MM.1S (cell line): ENCODE results near the gene THAP12.

Experiments
- DNase-seq: peaks from one replicate; pipeline ENCODE4 v3.0.0-alpha.2; 2015
- H2AFZ ChIP-seq: fragments of 300-600 bp; sonication (generic); 2 replicates; pipeline ENCODE4 v1.6.0; 2016; ENCODE audit warnings: antibody characterized with exemption, low read length
- H3F3A ChIP-seq: fragments of 300-600 bp; sonication (generic); 2 replicates; pipeline ENCODE4 v1.6.1; 2016; ENCODE audit warnings: mild to moderate bottlenecking, antibody characterized with exemption, low read length, moderate library complexity, mixed read lengths; ENCODE audit not compliant: insufficient read depth
- H3K27ac ChIP-seq: fragments of 300-600 bp; sonication (generic); 2 replicates; pipeline ENCODE4 v1.5.1; 2016; ENCODE audit warnings: mild to moderate bottlenecking, low read length
- H3K27me3 ChIP-seq: fragments of 300-600 bp; sonication (generic); replicated peaks from 2 replicates; pipeline ENCODE4 v1.6.0; 2016; ENCODE audit warnings: low read length; ENCODE audit not compliant: insufficient read depth
- H3K36me3 ChIP-seq: fragments of 300-600 bp; sonication (generic); replicated peaks from 2 replicates; pipeline ENCODE4 v1.6.1; 2016; ENCODE audit warnings: mild to moderate bottlenecking, low read length, mixed read lengths; ENCODE audit not compliant: insufficient read depth
- H3K4me1 ChIP-seq: fragments of 300-600 bp; sonication (generic); 2 replicates; pipeline ENCODE4 v1.6.1; 2016; ENCODE audit warnings: low read length, mixed read lengths
- H3K4me2 ChIP-seq: fragments of 300-600 bp; sonication (generic); 2 replicates; pipeline ENCODE4 v1.6.0; 2016; ENCODE audit warnings: low read depth, low read length
- H3K4me3 ChIP-seq: fragments of 300-600 bp; sonication (generic); 2 replicates; pipeline ENCODE4 v1.5.1; 2016; ENCODE audit warnings: low read length, mixed read lengths
- H3K79me2 ChIP-seq: fragments of 300-600 bp; sonication (generic); 2 replicates; pipeline ENCODE4 v1.6.1; 2016; ENCODE audit warnings: mixed run types, low read length, mixed read lengths
- H3K9ac ChIP-seq: fragments of 300-600 bp; sonication (generic); 2 replicates; pipeline ENCODE4 v1.6.1; 2016; ENCODE audit warnings: low read length, mixed read lengths
- H3K9me2 ChIP-seq: fragments of 300-600 bp; sonication (generic); replicated peaks from 2 replicates; pipeline ENCODE4 v1.6.1; 2016; ENCODE audit warnings: mild to moderate bottlenecking, low read length, mixed read lengths; ENCODE audit not compliant: insufficient read depth
- H3K9me3 ChIP-seq: fragments of 300-600 bp; sonication (generic); replicated peaks from 2 replicates; pipeline ENCODE4 v1.6.1; 2016; ENCODE audit warnings: mild to moderate bottlenecking, low read length, mixed read lengths; ENCODE audit not compliant: insufficient read depth
- H4K20me1 ChIP-seq: fragments of 300-600 bp; sonication (generic); 2 replicates; pipeline ENCODE4 v1.6.1; 2016; ENCODE audit warnings: mild to moderate bottlenecking, low read length, moderate library complexity, mixed read lengths; ENCODE audit not compliant: insufficient read depth
- CTCF ChIP-seq: fragments of 300-600 bp; sonication (generic); IDR thresholded peaks from 2 replicates; pipeline ENCODE4 v1.5.1; 2016; ENCODE audit warnings: antibody characterized with exemption, low read length, mixed read lengths
- EZH2 ChIP-seq: fragments of 300-600 bp; sonication (generic); optimal IDR thresholded peaks from 2 replicates; pipeline ENCODE3; 2017; ENCODE audit warnings: low read depth, mild to moderate bottlenecking, antibody characterized with exemption, low read length, mixed read lengths
- EZH2phosphoT487 ChIP-seq: fragments of 300-600 bp; sonication (generic); IDR thresholded peaks from 2 replicates; pipeline ENCODE4 v1.6.1; 2018; ENCODE audit warnings: antibody characterized with exemption, low read length

The THAP12 gene

GRCh38 chr11:76329084-76329648 is 51.8 kb downstream of the THAP12 start:
- no peaks in the 10 kb centered on the region for H3K36me3 ChIP-seq
- no peaks in the 10 kb centered on the region for H4K20me1 ChIP-seq
- H3K4me2 ChIP-seq, result no peak overlapping the region
- H3K27ac ChIP-seq, result no peak overlapping the region
- no peaks in the 10 kb centered on the region for H3K4me1 ChIP-seq
- H3K9me3 ChIP-seq, result no peaks in the 10 kb centered on the region
- no peak overlapping the region for H3K9ac ChIP-seq
- H3K27me3 ChIP-seq, result no peaks in the 10 kb centered on the region
- H2AFZ ChIP-seq, result no peak overlapping the region
- H3K4me3 ChIP-seq, result no peak overlapping the region
- DNase-seq, result no peak
- H3F3A ChIP-seq, result no peaks in the 10 kb centered on the region
- no peak for TF ChIP-seq EZH2
- TF ChIP-seq CTCF, result no peak
- TF ChIP-seq EZH2phosphoT487, result no peak
- no peaks in the 10 kb centered on the region for H3K9me2 ChIP-seq
- H3K79me2 ChIP-seq, result no peaks in the 10 kb centered on the region

DNA sequence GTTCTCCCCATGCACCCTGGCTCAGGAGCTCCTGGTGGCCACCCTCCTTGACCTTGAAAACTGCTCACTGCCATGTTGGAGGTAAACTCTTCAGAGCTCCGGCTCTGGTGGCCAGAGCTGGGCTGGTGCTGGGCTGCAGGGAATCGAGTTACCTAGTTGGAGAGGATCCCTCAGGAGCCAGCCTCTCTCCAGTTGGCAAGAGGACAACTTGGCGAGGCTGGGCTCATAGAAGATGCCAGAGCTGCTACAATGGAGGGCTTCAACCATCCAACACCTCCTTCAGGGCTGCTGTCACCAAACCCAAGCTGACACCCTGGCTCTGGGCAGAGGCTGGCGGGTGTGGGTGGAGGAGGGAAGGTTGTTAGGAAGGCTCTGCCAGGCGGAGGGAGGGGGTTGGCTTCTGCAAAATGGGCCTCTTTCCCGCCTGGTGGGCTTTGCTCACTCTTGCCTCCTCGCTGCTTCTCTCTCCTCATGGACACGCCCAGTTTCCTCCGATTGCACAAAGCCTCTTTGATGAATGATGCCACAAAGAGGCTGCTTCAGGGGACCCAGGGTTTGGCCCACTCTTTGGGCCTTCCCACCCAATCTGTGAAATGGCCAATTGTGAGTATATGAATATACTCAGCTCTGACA is 53.1 kb downstream of the THAP12 start:
- Histone ChIP-seq H3K4me3 (no peak overlapping the region), H3K27me3 (no peaks in the 10 kb centered on the region), H3K36me3 (no peaks in the 10 kb centered on the region), H3F3A (no peaks in the 10 kb centered on the region), H3K79me2 (no peaks in the 10 kb centered on the region), H3K9me3 (no peaks in the 10 kb centered on the region), H3K4me2 (no peak overlapping the region), H3K27ac (no peak overlapping the region), H3K9me2 (no peaks in the 10 kb centered on the region), H3K9ac (no peak overlapping the region), H4K20me1 (no peaks in the 10 kb centered on the region), H2AFZ (no peak overlapping the region), H3K4me1 (no peaks in the 10 kb centered on the region)
- TF ChIP-seq EZH2 (no peak), EZH2phosphoT487 (no peak), CTCF (no peak)
- no peak for DNase-seq

DNA sequence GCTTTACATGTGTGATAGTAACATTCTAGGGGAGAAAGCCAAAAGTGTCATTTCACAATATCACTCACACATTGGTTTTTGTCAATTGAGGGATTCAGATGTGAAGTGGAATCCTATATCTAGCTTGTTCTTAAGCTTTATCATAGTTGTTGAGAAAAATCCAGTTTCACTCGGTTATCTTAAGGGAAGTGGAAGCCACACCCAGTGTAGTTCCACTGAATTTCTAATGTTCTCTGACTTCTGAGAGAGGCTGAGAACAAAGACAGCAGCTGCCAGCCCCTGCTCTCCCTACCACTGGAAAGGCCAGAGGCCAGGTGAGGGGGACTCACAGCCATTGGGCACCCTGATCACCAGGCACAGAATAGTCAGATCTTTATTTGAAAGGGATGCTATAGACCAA is 53.7 kb downstream of the THAP12 start:
- TF ChIP-seq EZH2phosphoT487, result no peak
- TF ChIP-seq EZH2, result no peak
- Histone ChIP-seq H3K36me3 (no peaks in the 10 kb centered on the region), H3F3A (no peaks in the 10 kb centered on the region), H4K20me1 (no peaks in the 10 kb centered on the region), H3K9ac (no peak overlapping the region), H3K9me2 (no peaks in the 10 kb centered on the region), H2AFZ (no peak overlapping the region), H3K4me1 (no peaks in the 10 kb centered on the region), H3K4me2 (no peak overlapping the region), H3K4me3 (no peak overlapping the region), H3K9me3 (no peaks in the 10 kb centered on the region), H3K27me3 (no peaks in the 10 kb centered on the region), H3K79me2 (no peaks in the 10 kb centered on the region), H3K27ac (no peak overlapping the region)
- DNase-seq, result no peak

DNA sequence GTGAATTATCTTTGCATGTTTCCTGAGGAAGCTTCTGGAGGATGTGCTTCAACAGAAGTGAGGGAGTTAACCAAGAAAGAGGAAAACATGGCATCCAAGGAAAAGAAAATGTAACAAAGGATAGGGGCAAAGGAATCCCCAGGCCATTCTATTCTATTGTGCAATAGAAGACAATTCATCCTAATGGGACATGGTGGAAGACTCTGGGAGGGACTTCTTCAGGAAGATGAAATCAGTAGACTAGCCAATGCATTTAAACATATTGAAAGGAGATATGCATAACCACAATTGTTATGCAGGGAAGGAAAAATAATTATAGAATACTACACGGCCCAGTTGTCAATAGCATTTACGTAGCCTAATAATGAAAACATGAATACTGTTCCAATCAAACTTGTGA is 55.7 kb downstream of the THAP12 start:
- H3K27ac ChIP-seq, result no peak overlapping the region
- no peaks in the 10 kb centered on the region for H3K79me2 ChIP-seq
- H3K4me2 ChIP-seq, result no peak overlapping the region
- H3K9ac ChIP-seq, result no peak overlapping the region
- H3F3A ChIP-seq, result no peaks in the 10 kb centered on the region
- H2AFZ ChIP-seq, result no peak overlapping the region
- H3K9me3 ChIP-seq, result no peaks in the 10 kb centered on the region
- H3K4me3 ChIP-seq, result no peak overlapping the region
- H3K9me2 ChIP-seq, result no peaks in the 10 kb centered on the region
- no peak for DNase-seq
- no peaks in the 10 kb centered on the region for H3K4me1 ChIP-seq
- H3K27me3 ChIP-seq, result peaks cover 12% of the 10 kb centered on the region
- TF ChIP-seq EZH2phosphoT487, result no peak
- TF ChIP-seq CTCF, result no peak
- TF ChIP-seq EZH2, result no peak
- no peaks in the 10 kb centered on the region for H3K36me3 ChIP-seq
- no peaks in the 10 kb centered on the region for H4K20me1 ChIP-seq
